HG03442 (cell line): Measurements from ENCODE around the gene CCSER2.

ENCODE experiments used
- ATAC-seq: cut with Tn5 transposase; IDR thresholded peaks from one replicate; pipeline ENCODE4 v1.9.1; 2021; ENCODE audit warnings: mild to moderate bottlenecking, moderate library complexity; ENCODE audit not compliant: unreplicated experiment

CCSER2 gene

GRCh38 chr10:84540617-84541288, 212.4 kb downstream of the CCSER2 start:
- ATAC-seq: peak; percentile 83

- ATAC-seq: no peak
Measured at GRCh38 chr10:84541289-84541637, 212.9 kb downstream of the CCSER2 start.

GRCh38 chr10:84542522-84543490, 214.4 kb downstream of the CCSER2 start:
- ATAC-seq: no peak

GRCh38 chr10:84543948-84544347, 215.6 kb downstream of the CCSER2 start:
- ATAC-seq: no peak

- ATAC-seq: no peak
Measured at GRCh38 chr10:84545651-84546050, 217.3 kb downstream of the CCSER2 start.

GRCh38 chr10:84546609-84547008, 218.2 kb downstream of the CCSER2 start:
- no peak for ATAC-seq

- no peak for ATAC-seq
Measured at GRCh38 chr10:84547616-84548015, 219.2 kb downstream of the CCSER2 start.

GRCh38 chr10:84548869-84549268, 220.5 kb downstream of the CCSER2 start:
- ATAC-seq: no peak

- ATAC-seq: no peak
Measured at GRCh38 chr10:84549368-84550165, 221.2 kb downstream of the CCSER2 start.

GRCh38 chr10:84550756-84551436, 222.5 kb downstream of the CCSER2 start:
- no peak for ATAC-seq

GRCh38 chr10:84551437-84552120, 223.2 kb downstream of the CCSER2 start:
- no peak for ATAC-seq

GRCh38 chr10:84552478-84552877, 224.1 kb downstream of the CCSER2 start:
- no peak for ATAC-seq

- no peak for ATAC-seq
Measured at GRCh38 chr10:84562592-84562991, 234.2 kb downstream of the CCSER2 start.

GRCh38 chr10:84563355-84563754, 235.0 kb downstream of the CCSER2 start:
- ATAC-seq: peak; percentile 68

GRCh38 chr10:84563868-84564267, 235.5 kb downstream of the CCSER2 start:
- ATAC-seq: peak; percentile 29

GRCh38 chr10:84565881-84566582, 237.6 kb downstream of the CCSER2 start:
- ATAC-seq: no peak

- ATAC-seq: no peak
Measured at GRCh38 chr10:84567133-84567532, 238.7 kb downstream of the CCSER2 start.
